ENCODE measurements around the gene EHD4. TPM values are rescaled to one million over a fixed set of nuclear protein-coding genes. Genes with fewer than 3 reads are reported as not detected.

Gene EHD4
- polyA plus RNA-seq, 1 donor (not counting 4 experiments of a cell fraction or from before 2014, with no cell fraction given) = 31.5 TPM

DNA sequence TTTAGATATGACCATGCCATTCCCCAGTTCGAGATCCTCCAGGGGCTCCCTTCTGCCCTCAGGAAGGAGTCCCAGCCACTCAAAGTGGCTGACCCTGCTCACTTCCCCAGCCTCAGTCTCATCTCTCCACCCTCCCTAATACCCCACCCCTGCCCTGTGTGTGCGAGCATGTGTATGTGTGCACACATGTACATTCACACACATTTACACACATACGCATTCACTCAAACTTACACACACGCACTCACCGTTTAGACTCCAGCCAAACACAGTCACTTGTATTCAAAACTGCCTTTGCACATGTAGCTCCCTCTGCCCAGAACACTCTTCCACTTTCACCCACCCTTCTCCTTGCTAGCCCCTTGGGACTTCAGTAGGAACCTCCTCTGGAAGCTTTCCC lies 37.1 kb upstream of the EHD4 start:
- Histone ChIP-seq H3K4me1 (ENCODE audit: control insufficient read depth, extremely low read depth, insufficient read depth, low read length) (peaks cover 16% of the 10 kb centered on the region), H3K4me3 (ENCODE audit: control insufficient read depth in 2 of 3, extremely low read depth in 1 of 3, insufficient read depth in 2 of 3, low read depth in 1 of 3, low read length in 3 of 3) (no peak overlapping the region), H2AFZ (ENCODE audit: control insufficient read depth, low read length) (no peak overlapping the region), H3K9ac (ENCODE audit: control insufficient read depth, extremely low read depth, insufficient read depth, low read length) (no peak overlapping the region), H3K27ac (ENCODE audit: control insufficient read depth, insufficient read depth, low read length) (no peak overlapping the region), H3K9me1 (ENCODE audit: control insufficient read depth, extremely low read depth, insufficient read depth, low read length) (no peaks in the 10 kb centered on the region), H4K20me1 (ENCODE audit: control insufficient read depth, extremely low read depth, insufficient read depth, low read length) (peaks cover 3% of the 10 kb centered on the region), H3K27me3 (ENCODE audit: control insufficient read depth, extremely low read depth, insufficient read depth, low read length) (no peaks in the 10 kb centered on the region), H3K79me2 (ENCODE audit: control insufficient read depth, insufficient read depth, low read length) (no peaks in the 10 kb centered on the region), H3K4me2 (ENCODE audit: control insufficient read depth, extremely low read depth, insufficient read depth, low read depth, low read length) (no peak overlapping the region), H3K36me3 (ENCODE audit: control insufficient read depth in 2 of 2, extremely low read depth in 1 of 2, insufficient read depth in 2 of 2, low read length in 2 of 2) (no peaks in the 10 kb centered on the region), H3K9me3 (ENCODE audit: control insufficient read depth, low read depth, low read length) (no peaks in the 10 kb centered on the region)
- DNase-seq (ENCODE audit: low read depth, low spot score) = no peak
- TF ChIP-seq EZH2 (IDR thresholded peaks at IDR 0.05; ENCODE audit: low read length) = no peak
- TF ChIP-seq, protein P1, sequence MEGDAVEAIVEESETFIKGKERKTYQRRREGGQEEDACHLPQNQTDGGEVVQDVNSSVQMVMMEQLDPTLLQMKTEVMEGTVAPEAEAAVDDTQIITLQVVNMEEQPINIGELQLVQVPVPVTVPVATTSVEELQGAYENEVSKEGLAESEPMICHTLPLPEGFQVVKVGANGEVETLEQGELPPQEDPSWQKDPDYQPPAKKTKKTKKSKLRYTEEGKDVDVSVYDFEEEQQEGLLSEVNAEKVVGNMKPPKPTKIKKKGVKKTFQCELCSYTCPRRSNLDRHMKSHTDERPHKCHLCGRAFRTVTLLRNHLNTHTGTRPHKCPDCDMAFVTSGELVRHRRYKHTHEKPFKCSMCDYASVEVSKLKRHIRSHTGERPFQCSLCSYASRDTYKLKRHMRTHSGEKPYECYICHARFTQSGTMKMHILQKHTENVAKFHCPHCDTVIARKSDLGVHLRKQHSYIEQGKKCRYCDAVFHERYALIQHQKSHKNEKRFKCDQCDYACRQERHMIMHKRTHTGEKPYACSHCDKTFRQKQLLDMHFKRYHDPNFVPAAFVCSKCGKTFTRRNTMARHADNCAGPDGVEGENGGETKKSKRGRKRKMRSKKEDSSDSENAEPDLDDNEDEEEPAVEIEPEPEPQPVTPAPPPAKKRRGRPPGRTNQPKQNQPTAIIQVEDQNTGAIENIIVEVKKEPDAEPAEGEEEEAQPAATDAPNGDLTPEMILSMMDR (optimal IDR thresholded peaks at IDR 0.05 in 1 of 3, IDR thresholded peaks at IDR 0.05 in 1 of 3, conservative IDR thresholded peaks at IDR 0.05 in 1 of 3; ENCODE audit: extremely low read depth in 1 of 3, insufficient read depth in 2 of 3, low read length in 3 of 3) = no peak
- dilution Hi-C loops (cut with MboI; ENCODE audit: extremely low pct_ligation_motif_present, low sequenced_read_pairs) = no loop called here
- FAIRE-seq = no peak

DNA sequence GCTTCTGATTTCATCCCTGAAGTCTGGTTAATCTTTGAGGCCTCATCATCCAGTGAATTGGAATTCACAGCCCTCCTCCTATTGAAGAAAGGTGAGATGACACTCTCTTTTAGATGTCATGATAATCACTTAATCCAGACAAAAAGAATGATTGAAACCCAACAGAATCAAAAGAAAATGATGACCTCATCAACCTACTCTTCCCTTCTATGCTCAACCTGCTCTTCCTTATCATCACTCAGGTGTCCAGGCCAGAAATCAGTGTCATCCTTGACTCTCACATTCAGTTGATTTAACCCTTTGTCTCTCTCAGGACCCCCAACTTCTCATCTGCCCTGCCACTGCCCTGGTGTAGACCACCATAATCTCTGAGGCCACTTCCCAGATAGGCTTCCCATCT lies 36.7 kb upstream of the EHD4 start:
- Histone ChIP-seq H3K9me1 (ENCODE audit: control insufficient read depth, extremely low read depth, insufficient read depth, low read length) (no peaks in the 10 kb centered on the region), H3K27me3 (ENCODE audit: control insufficient read depth, extremely low read depth, insufficient read depth, low read length) (no peaks in the 10 kb centered on the region), H3K9ac (ENCODE audit: control insufficient read depth, extremely low read depth, insufficient read depth, low read length) (no peak overlapping the region), H3K4me3 (ENCODE audit: control insufficient read depth in 2 of 3, extremely low read depth in 1 of 3, insufficient read depth in 2 of 3, low read depth in 1 of 3, low read length in 3 of 3) (no peak overlapping the region), H3K4me2 (ENCODE audit: control insufficient read depth, extremely low read depth, insufficient read depth, low read depth, low read length) (no peak overlapping the region), H3K36me3 (ENCODE audit: control insufficient read depth in 2 of 2, extremely low read depth in 1 of 2, insufficient read depth in 2 of 2, low read length in 2 of 2) (no peaks in the 10 kb centered on the region), H3K27ac (ENCODE audit: control insufficient read depth, insufficient read depth, low read length) (no peak overlapping the region), H4K20me1 (ENCODE audit: control insufficient read depth, extremely low read depth, insufficient read depth, low read length) (peaks cover 3% of the 10 kb centered on the region), H3K9me3 (ENCODE audit: control insufficient read depth, low read depth, low read length) (no peaks in the 10 kb centered on the region), H2AFZ (ENCODE audit: control insufficient read depth, low read length) (no peak overlapping the region), H3K4me1 (ENCODE audit: control insufficient read depth, extremely low read depth, insufficient read depth, low read length) (peaks cover 16% of the 10 kb centered on the region), H3K79me2 (ENCODE audit: control insufficient read depth, insufficient read depth, low read length) (no peaks in the 10 kb centered on the region)
- DNase-seq (ENCODE audit: low read depth, low spot score) (no peak), FAIRE-seq (no peak)
- no peak for TF ChIP-seq EZH2 (IDR thresholded peaks at IDR 0.05; ENCODE audit: low read length)
- TF ChIP-seq, protein P1 (optimal IDR thresholded peaks at IDR 0.05 in 1 of 3, IDR thresholded peaks at IDR 0.05 in 1 of 3, conservative IDR thresholded peaks at IDR 0.05 in 1 of 3; ENCODE audit: extremely low read depth in 1 of 3, insufficient read depth in 2 of 3, low read length in 3 of 3) = no peak
- dilution Hi-C loops (cut with MboI; ENCODE audit: extremely low pct_ligation_motif_present, low sequenced_read_pairs) = no loop called here
